ENCODE measurements around the gene SLC25A25. TPM values are rescaled to one million over a fixed set of nuclear protein-coding genes. Genes with fewer than 3 reads are reported as not detected.
A peak's percentile ranks its signal among the peaks of the same experiment; 100 is the strongest.

SLC25A25 gene
- total and polyA plus RNA-seq, 9 of the 15 experiments (the other 6 are each of a cell fraction or from before 2014, with no cell fraction given): 0.07 to 35.9 (median 23.2) TPM

DNA sequence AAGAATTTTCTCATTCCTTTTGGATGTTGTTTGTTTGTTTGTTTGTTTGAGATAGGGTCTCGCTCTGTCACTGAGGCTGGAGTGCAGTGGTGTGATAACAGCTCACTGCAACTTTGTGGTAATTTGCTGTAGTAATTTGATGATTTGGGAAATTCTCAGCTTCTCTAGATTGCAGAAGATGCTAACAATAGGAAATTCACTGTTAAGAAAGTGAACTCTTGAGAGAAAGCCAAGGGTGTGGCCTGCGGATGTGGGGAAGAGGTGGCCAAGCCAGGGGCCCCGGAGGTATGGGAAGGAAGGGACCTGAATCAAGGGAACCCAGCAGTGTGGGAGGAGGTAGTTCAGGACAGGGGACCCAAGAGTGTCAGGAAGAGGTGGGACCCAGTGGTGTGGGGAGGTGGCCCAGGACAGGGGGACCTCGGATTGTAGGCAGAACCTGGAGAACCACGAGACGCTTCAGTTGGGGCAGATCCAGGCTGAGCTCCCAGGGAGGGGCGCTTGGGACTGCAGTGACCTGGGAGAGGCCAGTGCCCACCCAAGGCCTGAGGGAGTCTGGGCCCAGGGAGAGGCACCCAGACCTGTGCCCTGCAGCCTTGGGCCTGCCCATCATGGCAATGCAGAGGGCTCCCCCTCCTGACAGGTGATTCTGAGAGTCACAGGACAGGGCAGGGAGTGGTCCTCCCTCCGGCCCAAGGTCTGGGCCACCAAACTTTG lies 75.7 kb downstream of the SLC25A25 start (continued):
- TF ChIP-seq EP400 (IDR thresholded peaks at IDR 0.05) (no peak), TCF3 (CRISPR knock-in tag; IDR thresholded peaks at IDR 0.05) (peak; percentile 57), CBX2 (IDR thresholded peaks at IDR 0.05; ENCODE audit: insufficient read depth, low read length, poor library complexity, severe bottlenecking) (no peak), RUNX1 (IDR thresholded peaks at IDR 0.05; ENCODE audit: low read depth) (no peak), ZNF165 (CRISPR knock-in tag; IDR thresholded peaks at IDR 0.05; ENCODE audit: borderline replicate concordance) (no peak), SMARCA4 (IDR thresholded peaks at IDR 0.05) (peak; percentile 67), STAT5B (CRISPR knock-in tag; IDR thresholded peaks at IDR 0.05) (no peak), ZKSCAN8 (CRISPR knock-in tag; IDR thresholded peaks at IDR 0.05) (no peak), DPF2 (IDR thresholded peaks at IDR 0.05) (peak; percentile 55)
- TF ChIP-seq, protein P1, sequence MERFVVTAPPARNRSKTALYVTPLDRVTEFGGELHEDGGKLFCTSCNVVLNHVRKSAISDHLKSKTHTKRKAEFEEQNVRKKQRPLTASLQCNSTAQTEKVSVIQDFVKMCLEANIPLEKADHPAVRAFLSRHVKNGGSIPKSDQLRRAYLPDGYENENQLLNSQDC (CRISPR knock-in tag; IDR thresholded peaks at IDR 0.05): no peak
- TF ChIP-seq, protein P2, sequence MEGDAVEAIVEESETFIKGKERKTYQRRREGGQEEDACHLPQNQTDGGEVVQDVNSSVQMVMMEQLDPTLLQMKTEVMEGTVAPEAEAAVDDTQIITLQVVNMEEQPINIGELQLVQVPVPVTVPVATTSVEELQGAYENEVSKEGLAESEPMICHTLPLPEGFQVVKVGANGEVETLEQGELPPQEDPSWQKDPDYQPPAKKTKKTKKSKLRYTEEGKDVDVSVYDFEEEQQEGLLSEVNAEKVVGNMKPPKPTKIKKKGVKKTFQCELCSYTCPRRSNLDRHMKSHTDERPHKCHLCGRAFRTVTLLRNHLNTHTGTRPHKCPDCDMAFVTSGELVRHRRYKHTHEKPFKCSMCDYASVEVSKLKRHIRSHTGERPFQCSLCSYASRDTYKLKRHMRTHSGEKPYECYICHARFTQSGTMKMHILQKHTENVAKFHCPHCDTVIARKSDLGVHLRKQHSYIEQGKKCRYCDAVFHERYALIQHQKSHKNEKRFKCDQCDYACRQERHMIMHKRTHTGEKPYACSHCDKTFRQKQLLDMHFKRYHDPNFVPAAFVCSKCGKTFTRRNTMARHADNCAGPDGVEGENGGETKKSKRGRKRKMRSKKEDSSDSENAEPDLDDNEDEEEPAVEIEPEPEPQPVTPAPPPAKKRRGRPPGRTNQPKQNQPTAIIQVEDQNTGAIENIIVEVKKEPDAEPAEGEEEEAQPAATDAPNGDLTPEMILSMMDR (IDR thresholded peaks at IDR 0.05 in 2 of 3, conservative IDR thresholded peaks at IDR 0.05 in 1 of 3; ENCODE audit: insufficient read depth in 2 of 3, low read depth in 1 of 3, low read length in 3 of 3): peak in 1 of 3 experiments; percentile 19; a peak in 2 of 6 replicates
- TF ChIP-seq, protein P3, sequence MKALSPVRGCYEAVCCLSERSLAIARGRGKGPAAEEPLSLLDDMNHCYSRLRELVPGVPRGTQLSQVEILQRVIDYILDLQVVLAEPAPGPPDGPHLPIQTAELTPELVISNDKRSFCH (CRISPR knock-in tag; IDR thresholded peaks at IDR 0.05): no peak
- TF ChIP-seq, protein P3 (tag; IDR thresholded peaks at IDR 0.05): no peak
- TF ChIP-seq, protein P4, sequence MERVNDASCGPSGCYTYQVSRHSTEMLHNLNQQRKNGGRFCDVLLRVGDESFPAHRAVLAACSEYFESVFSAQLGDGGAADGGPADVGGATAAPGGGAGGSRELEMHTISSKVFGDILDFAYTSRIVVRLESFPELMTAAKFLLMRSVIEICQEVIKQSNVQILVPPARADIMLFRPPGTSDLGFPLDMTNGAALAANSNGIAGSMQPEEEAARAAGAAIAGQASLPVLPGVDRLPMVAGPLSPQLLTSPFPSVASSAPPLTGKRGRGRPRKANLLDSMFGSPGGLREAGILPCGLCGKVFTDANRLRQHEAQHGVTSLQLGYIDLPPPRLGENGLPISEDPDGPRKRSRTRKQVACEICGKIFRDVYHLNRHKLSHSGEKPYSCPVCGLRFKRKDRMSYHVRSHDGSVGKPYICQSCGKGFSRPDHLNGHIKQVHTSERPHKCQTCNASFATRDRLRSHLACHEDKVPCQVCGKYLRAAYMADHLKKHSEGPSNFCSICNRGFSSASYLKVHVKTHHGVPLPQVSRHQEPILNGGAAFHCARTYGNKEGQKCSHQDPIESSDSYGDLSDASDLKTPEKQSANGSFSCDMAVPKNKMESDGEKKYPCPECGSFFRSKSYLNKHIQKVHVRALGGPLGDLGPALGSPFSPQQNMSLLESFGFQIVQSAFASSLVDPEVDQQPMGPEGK (CRISPR knock-in tag; IDR thresholded peaks at IDR 0.05; ENCODE audit: borderline replicate concordance): no peak
- TF ChIP-seq, protein P5, sequence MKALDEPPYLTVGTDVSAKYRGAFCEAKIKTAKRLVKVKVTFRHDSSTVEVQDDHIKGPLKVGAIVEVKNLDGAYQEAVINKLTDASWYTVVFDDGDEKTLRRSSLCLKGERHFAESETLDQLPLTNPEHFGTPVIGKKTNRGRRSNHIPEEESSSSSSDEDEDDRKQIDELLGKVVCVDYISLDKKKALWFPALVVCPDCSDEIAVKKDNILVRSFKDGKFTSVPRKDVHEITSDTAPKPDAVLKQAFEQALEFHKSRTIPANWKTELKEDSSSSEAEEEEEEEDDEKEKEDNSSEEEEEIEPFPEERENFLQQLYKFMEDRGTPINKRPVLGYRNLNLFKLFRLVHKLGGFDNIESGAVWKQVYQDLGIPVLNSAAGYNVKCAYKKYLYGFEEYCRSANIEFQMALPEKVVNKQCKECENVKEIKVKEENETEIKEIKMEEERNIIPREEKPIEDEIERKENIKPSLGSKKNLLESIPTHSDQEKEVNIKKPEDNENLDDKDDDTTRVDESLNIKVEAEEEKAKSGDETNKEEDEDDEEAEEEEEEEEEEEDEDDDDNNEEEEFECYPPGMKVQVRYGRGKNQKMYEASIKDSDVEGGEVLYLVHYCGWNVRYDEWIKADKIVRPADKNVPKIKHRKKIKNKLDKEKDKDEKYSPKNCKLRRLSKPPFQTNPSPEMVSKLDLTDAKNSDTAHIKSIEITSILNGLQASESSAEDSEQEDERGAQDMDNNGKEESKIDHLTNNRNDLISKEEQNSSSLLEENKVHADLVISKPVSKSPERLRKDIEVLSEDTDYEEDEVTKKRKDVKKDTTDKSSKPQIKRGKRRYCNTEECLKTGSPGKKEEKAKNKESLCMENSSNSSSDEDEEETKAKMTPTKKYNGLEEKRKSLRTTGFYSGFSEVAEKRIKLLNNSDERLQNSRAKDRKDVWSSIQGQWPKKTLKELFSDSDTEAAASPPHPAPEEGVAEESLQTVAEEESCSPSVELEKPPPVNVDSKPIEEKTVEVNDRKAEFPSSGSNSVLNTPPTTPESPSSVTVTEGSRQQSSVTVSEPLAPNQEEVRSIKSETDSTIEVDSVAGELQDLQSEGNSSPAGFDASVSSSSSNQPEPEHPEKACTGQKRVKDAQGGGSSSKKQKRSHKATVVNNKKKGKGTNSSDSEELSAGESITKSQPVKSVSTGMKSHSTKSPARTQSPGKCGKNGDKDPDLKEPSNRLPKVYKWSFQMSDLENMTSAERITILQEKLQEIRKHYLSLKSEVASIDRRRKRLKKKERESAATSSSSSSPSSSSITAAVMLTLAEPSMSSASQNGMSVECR (CRISPR knock-in tag; IDR thresholded peaks at IDR 0.05): no peak
- TF ChIP-seq, protein P6, sequence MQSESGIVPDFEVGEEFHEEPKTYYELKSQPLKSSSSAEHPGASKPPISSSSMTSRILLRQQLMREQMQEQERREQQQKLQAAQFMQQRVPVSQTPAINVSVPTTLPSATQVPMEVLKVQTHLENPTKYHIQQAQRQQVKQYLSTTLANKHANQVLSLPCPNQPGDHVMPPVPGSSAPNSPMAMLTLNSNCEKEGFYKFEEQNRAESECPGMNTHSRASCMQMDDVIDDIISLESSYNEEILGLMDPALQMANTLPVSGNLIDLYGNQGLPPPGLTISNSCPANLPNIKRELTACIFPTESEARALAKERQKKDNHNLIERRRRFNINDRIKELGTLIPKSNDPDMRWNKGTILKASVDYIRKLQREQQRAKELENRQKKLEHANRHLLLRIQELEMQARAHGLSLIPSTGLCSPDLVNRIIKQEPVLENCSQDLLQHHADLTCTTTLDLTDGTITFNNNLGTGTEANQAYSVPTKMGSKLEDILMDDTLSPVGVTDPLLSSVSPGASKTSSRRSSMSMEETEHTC (IDR thresholded peaks at IDR 0.05): no peak
